SU-DHL-6 (cell line): ENCODE results near the gene FLAD1.

Experiments used
- EZH2phosphoT487 ChIP-seq: fragments of 200-600 bp; sonication (generic), shearing (Covaris generic); conservative IDR thresholded peaks from 2 replicates; pipeline ENCODE4 v1.6.1; 2018; ENCODE audit warnings: mild to moderate bottlenecking, antibody characterized with exemption, low read length, moderate library complexity, mixed read lengths
- TF ChIP-seq, protein P1 (sequence below): fragments of 200-600 bp; sonication (generic); IDR thresholded peaks from one replicate; pipeline ENCODE4 v1.5.1; 2017; ENCODE audit warnings: antibody characterized with exemption, mild to moderate bottlenecking, low read length, moderate library complexity; ENCODE audit not compliant: insufficient read depth, poor library complexity, severe bottlenecking

DNA sequence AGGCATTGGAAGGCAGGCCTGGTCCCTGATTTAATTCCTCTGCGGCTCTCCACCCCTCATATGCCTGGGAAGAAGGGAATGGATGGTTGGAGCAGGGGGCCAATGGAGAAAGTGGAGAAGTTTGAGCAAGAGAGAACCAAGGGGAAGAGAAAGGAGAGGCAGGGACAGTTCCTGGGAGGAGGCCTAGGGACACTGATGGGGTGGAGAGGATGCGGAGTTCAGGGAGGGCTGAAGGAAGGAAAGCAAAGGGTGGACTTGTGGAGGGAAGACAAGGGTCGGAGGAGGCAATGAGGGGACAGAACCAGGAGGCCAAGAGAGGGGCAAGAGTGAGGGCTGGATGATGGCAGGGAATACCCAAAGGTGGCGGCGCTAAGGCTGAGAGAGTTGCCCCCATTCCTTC, 26.6 kb downstream of the FLAD1 start:
- TF ChIP-seq EZH2phosphoT487, result no peak
- TF ChIP-seq, protein P1, sequence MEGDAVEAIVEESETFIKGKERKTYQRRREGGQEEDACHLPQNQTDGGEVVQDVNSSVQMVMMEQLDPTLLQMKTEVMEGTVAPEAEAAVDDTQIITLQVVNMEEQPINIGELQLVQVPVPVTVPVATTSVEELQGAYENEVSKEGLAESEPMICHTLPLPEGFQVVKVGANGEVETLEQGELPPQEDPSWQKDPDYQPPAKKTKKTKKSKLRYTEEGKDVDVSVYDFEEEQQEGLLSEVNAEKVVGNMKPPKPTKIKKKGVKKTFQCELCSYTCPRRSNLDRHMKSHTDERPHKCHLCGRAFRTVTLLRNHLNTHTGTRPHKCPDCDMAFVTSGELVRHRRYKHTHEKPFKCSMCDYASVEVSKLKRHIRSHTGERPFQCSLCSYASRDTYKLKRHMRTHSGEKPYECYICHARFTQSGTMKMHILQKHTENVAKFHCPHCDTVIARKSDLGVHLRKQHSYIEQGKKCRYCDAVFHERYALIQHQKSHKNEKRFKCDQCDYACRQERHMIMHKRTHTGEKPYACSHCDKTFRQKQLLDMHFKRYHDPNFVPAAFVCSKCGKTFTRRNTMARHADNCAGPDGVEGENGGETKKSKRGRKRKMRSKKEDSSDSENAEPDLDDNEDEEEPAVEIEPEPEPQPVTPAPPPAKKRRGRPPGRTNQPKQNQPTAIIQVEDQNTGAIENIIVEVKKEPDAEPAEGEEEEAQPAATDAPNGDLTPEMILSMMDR, result no peak
